B cell (primary cell): ENCODE measurements around the gene CCDC107. TPM values are rescaled to one million over a fixed set of nuclear protein-coding genes. Genes with fewer than 3 reads are reported as not detected.

ENCODE experiments used
- ATAC-seq: fragments of 200-7000 bp; cut with Tn5 transposase; one replicate; pipeline ENCODE4 v1.10.0; 2021; ENCODE audit warnings: low read depth, mild to moderate bottlenecking, moderate number of reproducible peaks, moderate library complexity
- CTCF ChIA-PET: fragments of 350-600 bp; sonication (Branson Sonifier 250); formaldehyde crosslinking; loops from one replicate; lab custom pipeline; 2021; ENCODE audit warnings: antibody characterized with exemption, inconsistent platforms; lab: Charles Lee
- POLR2A ChIA-PET: fragments of 350-600 bp; sonication (Branson Sonifier 250); formaldehyde crosslinking; loops from one replicate; lab custom pipeline; 2021; ENCODE audit warnings: antibody characterized with exemption; lab: Charles Lee
- DNase-seq: peaks from one replicate; pipeline ENCODE4 v3.0.0; 2013
- H2AFZ ChIP-seq: 2 replicates; pipeline ENCODE4 v1.6.1; 2012; ENCODE audit warnings: mild to moderate bottlenecking, low read depth, low read length; ENCODE audit not compliant: insufficient read depth, poor library complexity, severe bottlenecking
- H3K27ac ChIP-seq, 2 donors: 1 replicate in 1 of 2; 2 replicates in 1 of 2; pipeline ENCODE4 v1.5.1; 2012 to 2013; ENCODE audit warnings: low read length in 2 of 2, mild to moderate bottlenecking in 2 of 2, moderate library complexity in 1 of 2
- H3K27me3 ChIP-seq, 4 experiments: fragments of 200-600 bp in 1 of 4; sonication (generic) in 1 of 4; replicated peaks in 1 of 4; 1 replicate in 2 of 4; 2 replicates in 2 of 4; pipeline versions ENCODE4 v1.6.1 to v1.7.0; 2013 to 2016; ENCODE audit warnings: low read length in 3 of 4, mild to moderate bottlenecking in 2 of 4, mixed read lengths in 1 of 4, moderate library complexity in 1 of 4; ENCODE audit not compliant: insufficient read depth in 4 of 4, control insufficient read depth in 3 of 4; ENCODE audit errors: control extremely low read depth in 1 of 4
- H3K36me3 ChIP-seq, 2 experiments: replicated peaks in 1 of 2; 1 replicate in 1 of 2; 2 replicates in 1 of 2; pipeline versions ENCODE4 v1.6.1 to v1.7.1; 2013; ENCODE audit warnings: low read length in 1 of 2; ENCODE audit not compliant: insufficient read depth in 2 of 2, control insufficient read depth in 1 of 2; ENCODE audit errors: control extremely low read depth in 1 of 2, extremely low read depth in 1 of 2
- H3K4me1 ChIP-seq, 2 donors: fragments of 200-600 bp in 1 of 2; sonication (generic) in 1 of 2; 1 replicate in 1 of 2; 2 replicates in 1 of 2; pipeline versions ENCODE4 v1.5.1 to v1.6.1; 2013 to 2017; ENCODE audit warnings: low read length in 2 of 2; ENCODE audit not compliant: control insufficient read depth in 2 of 2, insufficient read depth in 2 of 2
- H3K4me2 ChIP-seq: replicated peaks from 2 replicates; pipeline ENCODE3; 2012; ENCODE audit warnings: mild to moderate bottlenecking, low read depth, low read length; ENCODE audit not compliant: poor library complexity, severe bottlenecking
- H3K4me3 ChIP-seq, 5 experiments: fragments of 200-600 bp in 1 of 5; sonication (generic) in 1 of 5; 1 replicate in 3 of 5; 2 replicates in 2 of 5; pipeline versions ENCODE4 v1.5.1 to v1.7.0; 2011 to 2016; ENCODE audit warnings: low read length in 4 of 5, mild to moderate bottlenecking in 4 of 5, low read depth in 2 of 5, control low read depth in 1 of 5, moderate library complexity in 1 of 5; ENCODE audit not compliant: insufficient read depth in 1 of 5; ENCODE audit errors: control extremely low read depth in 1 of 5, extremely low read depth in 1 of 5
- H3K79me2 ChIP-seq: fragments of 200-600 bp; sonication (generic); one replicate; pipeline ENCODE4 v1.6.0; 2016; ENCODE audit warnings: low read length; ENCODE audit not compliant: control insufficient read depth, insufficient read depth
- H3K9ac ChIP-seq: fragments of 200-600 bp; sonication (generic); 2 replicates; pipeline ENCODE4 v1.6.1; 2017; ENCODE audit warnings: mild to moderate bottlenecking, low read length, moderate library complexity
- H3K9me3 ChIP-seq, 3 donors: one replicate each; pipeline versions ENCODE4 v1.6.1 to v1.7.1; 2013; ENCODE audit warnings: low read length in 2 of 3; ENCODE audit not compliant: control insufficient read depth in 2 of 3, insufficient read depth in 1 of 3; ENCODE audit errors: control extremely low read depth in 1 of 3
- H4K20me1 ChIP-seq: 2 replicates; pipeline ENCODE4 v1.6.0; 2012; ENCODE audit warnings: mild to moderate bottlenecking, low read length; ENCODE audit not compliant: insufficient read depth, control insufficient read depth, poor library complexity, severe bottlenecking
- H3K27ac Mint-ChIP-seq: one replicate; pipeline ENCODE4 v1.8.0; 2021; ENCODE audit warnings: mixed read lengths
- H3K27me3 Mint-ChIP-seq: one replicate; pipeline ENCODE4 v1.8.0; 2021; ENCODE audit warnings: mixed read lengths
- H3K4me1 Mint-ChIP-seq: one replicate; pipeline ENCODE4 v1.8.0; 2021; ENCODE audit warnings: mixed read lengths
- H3K4me3 Mint-ChIP-seq: one replicate; pipeline ENCODE4 v1.8.0; 2021; ENCODE audit warnings: mixed read lengths
- H3K9me3 Mint-ChIP-seq: one replicate; pipeline ENCODE4 v1.8.0; 2022; ENCODE audit warnings: mixed read lengths; ENCODE audit not compliant: insufficient read depth
- CTCF ChIP-seq: fragments of 200-600 bp; IDR thresholded peaks from one replicate; pipeline ENCODE4 v1.8.0; 2022; ENCODE audit warnings: antibody characterized with exemption, mild to moderate bottlenecking
- EZH2 ChIP-seq: IDR thresholded peaks from 2 replicates; pipeline ENCODE4 v1.6.1; 2012; ENCODE audit warnings: borderline replicate concordance, low read depth, mild to moderate bottlenecking, moderate library complexity, low read length; ENCODE audit not compliant: insufficient read depth, poor library complexity, severe bottlenecking
- WGBS: methylation state at CpG from one replicate; pipeline ENCODE4 v1.1.5; 2013; ENCODE audit warnings: missing lambda C conversion rate; ENCODE audit not compliant: insufficient coverage; 5-methylcytosine and 5-hydroxymethylcytosine counted together
- intact Hi-C: fragments of 100-400 bp; cut with micrococcal nuclease; formaldehyde crosslinking; loops from one replicate; pipeline ENCODE4 v1.10.0; 2022
- polyA plus RNA-seq: library from polyadenylated mRNA; depleted of rRNA; stranded (reverse); fragments of >200 nt; gene quantifications from 2 replicates; pipeline ENCODE4 v1.2.3, GENCODE V29; 2012
- total RNA-seq, 2 donors: library from RNA; stranded (reverse); fragments of 120-200 nt in 1 of 2; gene quantifications; 1 replicate in 1 of 2; 2 replicates in 1 of 2; pipeline versions ENCODE4 v1.2.3 to v1.2.4, GENCODE V29; 2013 to 2022

CCDC107 gene
- total and polyA plus RNA-seq, 2 donors (not counting 1 experiment from before 2014, with no cell fraction given): 22.5 to 33.8 TPM

GRCh38 chr9:35612843-35613242 is 45.2 kb upstream of the CCDC107 start:
- no peak overlapping the region for H3K4me3 ChIP-seq
- ATAC-seq (no peak), DNase-seq (no peak)
- H3K4me2 ChIP-seq: peak overlapping the region; percentile 49
- POLR2A ChIA-PET: interaction anchor here (1.4 to 1.7 kb wide), 3 partner anchors 23 to 52 kb away, joined by 4 to 7 read pairs (median 4); partner anchors contain the start of gene ARHGEF39
- Mint-ChIP-seq H3K4me1 (peaks cover 69% of the 10 kb centered on the region), H3K27ac (peak overlapping the region; percentile 86), H3K4me3 (no peak overlapping the region), H3K27me3 (no peaks in the 10 kb centered on the region), H3K9me3 (no peaks in the 10 kb centered on the region)
- no peak overlapping the region for H3K9ac ChIP-seq
- intact Hi-C loops: no loop called here
- H3K79me2 ChIP-seq: peaks cover 56% of the 10 kb centered on the region
- WGBS: no CpG with 5 or more reads among the region's 2 CpGs
- no peaks in the 10 kb centered on the region for H3K9me3 ChIP-seq
- H3K4me1 ChIP-seq: peaks cover 55 to 87% of the 10 kb centered on the region in 2 donors
- no peak overlapping the region for H2AFZ ChIP-seq
- CTCF ChIA-PET: interaction anchor here (0.7 to 14.3 kb wide), 14 partner anchors 8 to 269 kb away, joined by 3 to 357 read pairs (median 9); partner anchors contain the start of genes ARHGEF39, CCDC107, CREB3 and RMRP
- H3K36me3 ChIP-seq: peaks cover 18 to 78% of the 10 kb centered on the region in 2 experiments
- peak overlapping the region in 1 of 2 donors; percentile 95 for H3K27ac ChIP-seq
- TF ChIP-seq EZH2 (no peak), CTCF (no peak)
- H4K20me1 ChIP-seq: peaks cover 68% of the 10 kb centered on the region
- H3K27me3 ChIP-seq: no peaks in the 10 kb centered on the region

- TF ChIP-seq EZH2: no peak
- no peak for TF ChIP-seq CTCF
- H2AFZ ChIP-seq: peak overlapping the region; percentile 56
- no peaks in the 10 kb centered on the region for H3K9me3 ChIP-seq
- DNase-seq (no peak), ATAC-seq (no peak)
- Mint-ChIP-seq H3K27me3 (no peaks in the 10 kb centered on the region), H3K4me3 (peak overlapping the region; percentile 86), H3K9me3 (no peaks in the 10 kb centered on the region), H3K27ac (peak overlapping the region; percentile 86), H3K4me1 (peaks cover 94% of the 10 kb centered on the region)
- H3K4me3 ChIP-seq: peak overlapping the region; percentile 32 to 91 (median 85)
- peaks cover 13 to 49% of the 10 kb centered on the region in 2 experiments for H3K36me3 ChIP-seq
- intact Hi-C loops: no loop called here
- peaks cover 48% of the 10 kb centered on the region for H3K79me2 ChIP-seq
- ChIA-PET CTCF (interaction anchor here (0.7 to 14.3 kb wide), 19 partner anchors 8 to 266 kb away, joined by 3 to 357 read pairs (median 5); partner anchors contain the start of genes ARHGEF39, CCDC107, CREB3 and RMRP), POLR2A (interaction anchor here (0.6 to 7.1 kb wide), 10 partner anchors 11 to 576 kb away, joined by 3 to 114 read pairs (median 4); partner anchors contain the start of genes CCDC107, CREB3, RMRP and SIT1)
- peaks cover 77 to 95% of the 10 kb centered on the region in 2 donors for H3K4me1 ChIP-seq
- peaks cover 41% of the 10 kb centered on the region for H4K20me1 ChIP-seq
- peak overlapping the region; percentile 76 for H3K4me2 ChIP-seq
- H3K27ac ChIP-seq: peak overlapping the region; percentile 95 to 97
- peak overlapping the region; percentile 93 for H3K9ac ChIP-seq
- no peaks in the 10 kb centered on the region for H3K27me3 ChIP-seq
- 84% methylated on average over 17 of the region's 17 CpGs for WGBS
Observed at GRCh38 chr9:35615981-35616680, 42.0 kb upstream of the CCDC107 start.
